Neuronal stem cell (in vitro differentiated cells): ENCODE data around the gene EPHA4.

ENCODE experiments used
- DNase-seq: peaks from one replicate; pipeline ENCODE4 v3.0.0-alpha.2; 2013; ENCODE audit warnings: low spot score
- H2AFZ ChIP-seq: one replicate; pipeline ENCODE4 v1.6.1; 2013; ENCODE audit warnings: mild to moderate bottlenecking, low read length, inconsistent platforms
- H2AK5ac ChIP-seq: 2 replicates; pipeline ENCODE4 v1.6.1; 2013; ENCODE audit warnings: low read depth, mild to moderate bottlenecking, inconsistent platforms, low read length, moderate library complexity, mixed read lengths
- H2BK120ac ChIP-seq: 2 replicates; pipeline ENCODE4 v1.6.1; 2013; ENCODE audit warnings: low read depth, mild to moderate bottlenecking, inconsistent platforms, low read length, moderate library complexity, mixed read lengths
- H2BK12ac ChIP-seq: one replicate; pipeline ENCODE4 v1.6.1; 2013; ENCODE audit warnings: low read length, inconsistent platforms
- H2BK15ac ChIP-seq: 2 replicates; pipeline ENCODE4 v1.6.1; 2013; ENCODE audit warnings: mild to moderate bottlenecking, low read length, inconsistent platforms, mixed read lengths
- H2BK5ac ChIP-seq: one replicate; pipeline ENCODE4 v1.6.1; 2013; ENCODE audit warnings: inconsistent platforms, mild to moderate bottlenecking, low read length, moderate library complexity
- H3K14ac ChIP-seq: one replicate; pipeline ENCODE4 v1.6.1; 2013; ENCODE audit warnings: low read length, inconsistent platforms
- H3K18ac ChIP-seq: 2 replicates; pipeline ENCODE4 v1.6.1; 2013; ENCODE audit warnings: low read length, inconsistent platforms
- H3K23ac ChIP-seq: 2 replicates; pipeline ENCODE4 v1.6.1; 2013; ENCODE audit warnings: low read depth, mild to moderate bottlenecking, mixed read lengths, low read length, inconsistent platforms; ENCODE audit not compliant: poor library complexity
- H3K27ac ChIP-seq: replicated peaks from 3 replicates; pipeline ENCODE4 v1.5.1; 2013; ENCODE audit warnings: low read length, inconsistent platforms
- H3K27me3 ChIP-seq, 3 experiments: 2 replicates each; pipeline ENCODE4 v1.6.1; 2013; ENCODE audit warnings: low read length in 3 of 3, mild to moderate bottlenecking in 2 of 3, inconsistent platforms in 1 of 3, low read depth in 1 of 3, mixed read lengths in 1 of 3, moderate library complexity in 1 of 3; ENCODE audit not compliant: control insufficient read depth in 3 of 3, insufficient read depth in 3 of 3
- H3K36me3 ChIP-seq, 2 donors: replicated peaks in 1 of 2; 2 replicates each; pipeline ENCODE4 v1.6.1; 2013; ENCODE audit warnings: low read length in 2 of 2; ENCODE audit not compliant: control insufficient read depth in 2 of 2, insufficient read depth in 2 of 2
- H3K4ac ChIP-seq: 2 replicates; pipeline ENCODE4 v1.6.1; 2013; ENCODE audit warnings: inconsistent platforms, mild to moderate bottlenecking, low read length, moderate library complexity
- H3K4me1 ChIP-seq, 2 donors: 1 replicate in 1 of 2; 2 replicates in 1 of 2; pipeline ENCODE4 v1.6.1; 2013; ENCODE audit warnings: low read length in 2 of 2, low read depth in 1 of 2; ENCODE audit not compliant: control insufficient read depth in 2 of 2, insufficient read depth in 1 of 2
- H3K4me2 ChIP-seq: one replicate; pipeline ENCODE4 v1.6.1; 2013; ENCODE audit warnings: mild to moderate bottlenecking, low read length, inconsistent platforms; ENCODE audit not compliant: insufficient read depth, poor library complexity, severe bottlenecking
- H3K4me3 ChIP-seq, 2 donors: 2 replicates each; pipeline ENCODE4 v1.5.1; 2013; ENCODE audit warnings: low read length in 2 of 2, mild to moderate bottlenecking in 2 of 2, inconsistent platforms in 1 of 2, moderate library complexity in 1 of 2
- H3K79me1 ChIP-seq: one replicate; pipeline ENCODE4 v1.6.1; 2013; ENCODE audit warnings: low read depth, mild to moderate bottlenecking, inconsistent platforms, low read length, moderate library complexity
- H3K9ac ChIP-seq: one replicate; pipeline ENCODE4 v1.6.1; 2013; ENCODE audit warnings: mild to moderate bottlenecking, low read depth, low read length, inconsistent platforms; ENCODE audit not compliant: poor library complexity
- H3K9me3 ChIP-seq, 2 donors: replicated peaks in 1 of 2; 2 replicates each; pipeline versions ENCODE3 to v1.6.1; 2013; ENCODE audit warnings: low read length in 2 of 2, mild to moderate bottlenecking in 2 of 2, inconsistent platforms in 1 of 2, low read depth in 1 of 2, mixed read lengths in 1 of 2, moderate library complexity in 1 of 2; ENCODE audit not compliant: control insufficient read depth in 2 of 2, insufficient read depth in 1 of 2
- H4K8ac ChIP-seq: one replicate; pipeline ENCODE4 v1.6.1; 2013; ENCODE audit warnings: low read depth, mild to moderate bottlenecking, inconsistent platforms, low read length, moderate library complexity
- H4K91ac ChIP-seq: one replicate; pipeline ENCODE4 v1.6.1; 2013; ENCODE audit warnings: low read length, low read depth, mild to moderate bottlenecking, inconsistent platforms; ENCODE audit not compliant: poor library complexity
- WGBS, 2 donors: extraction: QIAGEN DNeasy Blood & Tissue Kit; methylation state at CpG; one replicate each; pipeline ENCODE4 v1.1.7; 2013; ENCODE audit warnings: missing lambda C conversion rate in 2 of 2, mixed read lengths in 1 of 2; ENCODE audit not compliant: insufficient read length in 2 of 2, insufficient replicate concordance in 1 of 2; ENCODE audit errors: extremely low coverage in 2 of 2; 5-methylcytosine and 5-hydroxymethylcytosine counted together

The EPHA4 gene

DNA sequence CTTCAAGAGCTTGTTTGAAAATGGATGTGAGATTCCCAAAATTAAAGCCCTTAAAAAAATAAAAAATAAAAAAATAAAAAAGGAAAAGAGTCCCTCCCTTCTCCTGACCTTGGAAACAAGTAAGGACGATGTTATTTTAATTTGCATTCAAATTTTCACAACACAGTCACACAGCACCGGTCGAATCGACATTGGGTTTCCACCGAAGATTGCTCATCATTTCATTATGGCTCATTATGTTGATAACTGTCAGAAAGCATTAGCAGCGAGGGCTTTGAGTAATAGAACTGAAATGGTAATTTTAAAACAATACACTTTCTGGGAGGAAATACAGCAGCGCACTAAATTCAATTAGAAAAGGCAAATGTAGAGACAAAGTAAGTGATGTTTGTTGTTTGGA is 78.7 kb downstream of the EPHA4 start:
- H3K27ac ChIP-seq = no peak overlapping the region
- H3K14ac ChIP-seq = no peak overlapping the region
- no peak overlapping the region for H3K9ac ChIP-seq
- H3K79me1 ChIP-seq = no peaks in the 10 kb centered on the region
- H2BK15ac ChIP-seq = no peak overlapping the region
- no peak overlapping the region for H3K18ac ChIP-seq
- no peak overlapping the region for H2AK5ac ChIP-seq
- no peak overlapping the region for H3K4me3 ChIP-seq
- no CpG with 5 or more reads among the region's 7 CpGs for WGBS, 2 donors
- no peak overlapping the region for H2BK5ac ChIP-seq
- peaks cover 1 to 21% of the 10 kb centered on the region in 2 donors for H3K4me1 ChIP-seq
- no peaks in the 10 kb centered on the region for H3K27me3 ChIP-seq
- no peak overlapping the region for H2AFZ ChIP-seq
- no peak for DNase-seq
- H2BK120ac ChIP-seq = no peak overlapping the region
- H4K91ac ChIP-seq = no peak overlapping the region
- H3K4ac ChIP-seq = no peak overlapping the region
- H3K9me3 ChIP-seq = no peaks in the 10 kb centered on the region
- no peak overlapping the region for H3K23ac ChIP-seq
- H4K8ac ChIP-seq = no peak overlapping the region
- H3K4me2 ChIP-seq = no peak overlapping the region
- peaks cover 0 to 2% of the 10 kb centered on the region in 2 donors for H3K36me3 ChIP-seq
- H2BK12ac ChIP-seq = no peak overlapping the region

DNA sequence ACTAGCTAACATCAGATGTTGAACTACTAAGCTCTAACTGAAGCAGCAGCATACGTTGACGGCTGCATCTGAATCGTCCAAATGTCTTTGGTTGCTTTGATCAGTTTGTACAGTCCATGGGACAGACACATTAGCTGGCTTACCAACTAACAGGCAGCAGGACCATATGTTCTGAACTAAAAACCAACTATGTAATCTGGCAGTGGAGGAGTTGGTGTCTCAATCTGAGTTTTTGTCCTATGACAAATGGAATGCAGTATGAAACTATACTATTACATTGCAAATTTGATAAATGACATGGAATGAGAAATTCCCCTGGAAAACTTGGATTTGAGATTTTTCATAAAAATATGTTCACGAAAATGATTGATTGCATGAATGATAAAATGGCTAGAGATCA is 79.5 kb downstream of the EPHA4 start:
- no peak overlapping the region for H2BK12ac ChIP-seq
- H2AK5ac ChIP-seq = no peak overlapping the region
- H4K91ac ChIP-seq = no peak overlapping the region
- H3K4me1 ChIP-seq = peaks cover 1 to 21% of the 10 kb centered on the region in 2 donors
- H2BK15ac ChIP-seq = no peak overlapping the region
- no peak overlapping the region for H3K4me2 ChIP-seq
- H3K79me1 ChIP-seq = no peaks in the 10 kb centered on the region
- peaks cover 0 to 2% of the 10 kb centered on the region in 2 donors for H3K36me3 ChIP-seq
- H3K18ac ChIP-seq = no peak overlapping the region
- H3K4me3 ChIP-seq = no peak overlapping the region
- DNase-seq = no peak
- H3K4ac ChIP-seq = no peak overlapping the region
- no peak overlapping the region for H3K23ac ChIP-seq
- no peak overlapping the region for H4K8ac ChIP-seq
- no peak overlapping the region for H3K14ac ChIP-seq
- no peak overlapping the region for H3K27ac ChIP-seq
- no peak overlapping the region for H2AFZ ChIP-seq
- no peak overlapping the region for H2BK5ac ChIP-seq
- no peaks in the 10 kb centered on the region for H3K9me3 ChIP-seq
- no peak overlapping the region for H2BK120ac ChIP-seq
- no CpG with 5 or more reads among the region's 4 CpGs for WGBS, 2 donors
- H3K27me3 ChIP-seq = no peaks in the 10 kb centered on the region
- H3K9ac ChIP-seq = no peak overlapping the region

DNA sequence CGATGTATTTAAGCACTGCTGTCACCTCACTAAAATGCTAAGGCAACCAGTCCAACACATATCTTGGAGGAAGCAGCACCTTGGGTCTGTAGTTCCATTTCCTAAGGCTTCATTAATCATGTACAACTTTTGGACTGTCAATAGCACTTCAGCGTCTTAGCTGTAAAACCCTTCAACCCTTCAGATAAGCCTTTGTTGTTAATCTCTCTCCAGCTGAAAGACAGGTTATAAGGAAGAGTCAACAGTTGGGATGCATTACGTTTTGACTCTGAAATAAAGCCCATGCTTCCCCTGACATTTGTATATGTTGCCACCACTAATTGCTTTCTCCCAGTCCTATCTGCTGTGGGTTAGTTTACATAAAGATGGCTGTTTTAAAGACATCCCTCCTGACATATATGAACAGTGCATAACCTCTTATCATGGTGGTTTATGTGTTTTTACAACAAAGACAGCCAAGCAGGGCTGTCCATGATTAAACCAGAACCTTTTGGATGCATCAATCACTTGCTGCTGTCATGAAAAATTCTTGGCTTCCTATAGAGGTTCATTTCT is 81.5 kb downstream of the EPHA4 start:
- Histone ChIP-seq H3K4me2 (no peak overlapping the region), H3K79me1 (no peaks in the 10 kb centered on the region), H3K4ac (no peak overlapping the region), H2AFZ (no peak overlapping the region), H2BK120ac (no peak overlapping the region), H3K36me3 (no peaks in the 10 kb centered on the region), H3K4me3 (no peak overlapping the region), H4K8ac (no peak overlapping the region), H3K9ac (no peak overlapping the region), H2AK5ac (no peak overlapping the region), H2BK15ac (no peak overlapping the region), H3K27ac (no peak overlapping the region), H3K18ac (no peak overlapping the region), H2BK5ac (no peak overlapping the region), H2BK12ac (no peak overlapping the region), H3K4me1 (peaks cover 1 to 21% of the 10 kb centered on the region in 2 donors), H4K91ac (no peak overlapping the region), H3K14ac (no peak overlapping the region), H3K23ac (no peak overlapping the region), H3K9me3 (no peaks in the 10 kb centered on the region), H3K27me3 (no peaks in the 10 kb centered on the region)
- no CpG with 5 or more reads among the region's 3 CpGs for WGBS, 2 donors
- no peak for DNase-seq

DNA sequence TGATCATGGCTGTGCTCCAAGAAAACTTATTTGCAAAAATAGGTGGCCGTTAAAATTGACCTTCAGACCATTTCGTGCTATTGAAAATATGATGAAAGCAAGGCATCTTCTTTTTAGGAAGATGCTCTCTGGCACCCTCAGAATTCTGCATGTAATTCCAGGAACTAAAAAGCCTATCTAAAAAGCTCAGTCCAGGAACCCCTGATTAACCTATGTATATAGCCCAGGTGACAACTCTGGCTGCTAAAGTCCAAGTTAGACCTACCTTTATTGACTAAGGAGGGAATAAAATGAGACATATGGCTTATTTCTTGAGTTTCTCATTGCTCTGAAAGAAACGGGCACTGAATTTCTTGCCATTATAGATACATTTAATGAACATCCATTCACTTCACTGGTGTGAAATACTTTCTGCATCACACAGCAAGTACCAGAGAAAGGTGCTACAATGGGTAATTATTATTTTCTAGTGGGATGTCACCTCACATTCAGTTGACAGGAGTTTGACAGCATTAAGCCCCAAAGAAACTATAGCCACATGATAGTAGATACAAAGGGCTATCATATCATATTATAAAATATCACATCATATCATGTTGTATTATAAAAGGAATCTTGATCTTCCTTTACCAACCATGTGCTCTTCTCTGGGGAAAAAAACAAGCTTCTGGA is 83.8 kb downstream of the EPHA4 start:
- H3K4me2 ChIP-seq = no peak overlapping the region
- no peak overlapping the region for H2AFZ ChIP-seq
- no peak overlapping the region for H3K4me3 ChIP-seq
- no peaks in the 10 kb centered on the region for H3K9me3 ChIP-seq
- H3K27me3 ChIP-seq = no peaks in the 10 kb centered on the region
- H4K8ac ChIP-seq = no peak overlapping the region
- no peak overlapping the region for H2BK12ac ChIP-seq
- H3K79me1 ChIP-seq = no peaks in the 10 kb centered on the region
- DNase-seq = no peak
- H2BK15ac ChIP-seq = no peak overlapping the region
- H3K27ac ChIP-seq = no peak overlapping the region
- no peak overlapping the region for H2BK120ac ChIP-seq
- H3K18ac ChIP-seq = no peak overlapping the region
- H3K14ac ChIP-seq = no peak overlapping the region
- no peak overlapping the region for H4K91ac ChIP-seq
- no peak overlapping the region for H2AK5ac ChIP-seq
- no CpG with 5 or more reads among the region's 3 CpGs for WGBS, 2 donors
- no peak overlapping the region for H3K4ac ChIP-seq
- no peaks in the 10 kb centered on the region for H3K36me3 ChIP-seq
- peaks cover 0 to 15% of the 10 kb centered on the region in 2 donors for H3K4me1 ChIP-seq
- H2BK5ac ChIP-seq = no peak overlapping the region
- H3K23ac ChIP-seq = no peak overlapping the region
- no peak overlapping the region for H3K9ac ChIP-seq
